ENCODE results near the gene ATF7. TPM values are rescaled to one million over a fixed set of nuclear protein-coding genes. Genes with fewer than 3 reads are reported as not detected.

The ATF7 gene
- total RNA-seq, 1 donor from 2014 or later, result 12.7 TPM

- Histone ChIP-seq H3K27me3 (no peaks in the 10 kb centered on the region), H3K4me3 (peak overlapping the region; percentile 91), H3K4me2 (peak overlapping the region; percentile 76), H3K9ac (no peak overlapping the region), H4K20me1 (ENCODE audit: low read depth) (no peaks in the 10 kb centered on the region), H2AFZ (replicated peaks) (peak overlapping the region; percentile 99), H3K27ac (no peak overlapping the region), H3K4me1 (peaks cover 28% of the 10 kb centered on the region), H3K79me2 (ENCODE audit: low read depth) (peaks cover 40% of the 10 kb centered on the region), H3F3A (ENCODE audit: low read depth) (peaks cover 18% of the 10 kb centered on the region), H3K9me3 (ENCODE audit: low read depth) (no peaks in the 10 kb centered on the region), H3K36me3 (no peaks in the 10 kb centered on the region)
- TF ChIP-seq CTCF (IDR thresholded peaks at IDR 0.05) (no peak), EZH2phosphoT487 (IDR thresholded peaks at IDR 0.05) (no peak), EZH2 (IDR thresholded peaks at IDR 0.05) (no peak)
- Mint-ChIP-seq H3K27me3 (ENCODE audit: insufficient read depth, low read depth) (peaks cover 2% of the 10 kb centered on the region), H3K4me1 (peaks cover 33% of the 10 kb centered on the region), H3K27ac (peak overlapping the region; percentile 100), H3K4me3 (peak overlapping the region; percentile 92), H3K36me3 (peaks cover 3% of the 10 kb centered on the region), H3K9me3 (no peaks in the 10 kb centered on the region)
- DNase-seq (ENCODE audit: low spot score), result no peak
These were observed 554 bp upstream of the ATF7 start for GRCh38 chr12:53626702-53627169.

GRCh38 chr12:53625373-53625945 lies 723 bp downstream of the ATF7 start:
- Histone ChIP-seq H3K79me2 (ENCODE audit: low read depth) (peaks cover 52% of the 10 kb centered on the region), H3K4me3 (peak overlapping the region; percentile 91), H3K9me3 (ENCODE audit: low read depth) (no peaks in the 10 kb centered on the region), H3K9ac (no peak overlapping the region), H4K20me1 (ENCODE audit: low read depth) (no peaks in the 10 kb centered on the region), H2AFZ (replicated peaks) (peak overlapping the region; percentile 53), H3K4me1 (peaks cover 28% of the 10 kb centered on the region), H3F3A (ENCODE audit: low read depth) (peaks cover 18% of the 10 kb centered on the region), H3K4me2 (peak overlapping the region; percentile 76), H3K27me3 (no peaks in the 10 kb centered on the region), H3K27ac (no peak overlapping the region), H3K36me3 (no peaks in the 10 kb centered on the region)
- no peak for DNase-seq (ENCODE audit: low spot score)
- Mint-ChIP-seq H3K27ac (peak overlapping the region; percentile 100), H3K9me3 (no peaks in the 10 kb centered on the region), H3K4me3 (peak overlapping the region; percentile 92), H3K27me3 (ENCODE audit: insufficient read depth, low read depth) (no peaks in the 10 kb centered on the region), H3K36me3 (peaks cover 5% of the 10 kb centered on the region), H3K4me1 (peaks cover 33% of the 10 kb centered on the region)
- no peak for TF ChIP-seq EZH2phosphoT487 (IDR thresholded peaks at IDR 0.05)
- TF ChIP-seq CTCF (IDR thresholded peaks at IDR 0.05), result no peak
- no peak for TF ChIP-seq EZH2 (IDR thresholded peaks at IDR 0.05)

DNA sequence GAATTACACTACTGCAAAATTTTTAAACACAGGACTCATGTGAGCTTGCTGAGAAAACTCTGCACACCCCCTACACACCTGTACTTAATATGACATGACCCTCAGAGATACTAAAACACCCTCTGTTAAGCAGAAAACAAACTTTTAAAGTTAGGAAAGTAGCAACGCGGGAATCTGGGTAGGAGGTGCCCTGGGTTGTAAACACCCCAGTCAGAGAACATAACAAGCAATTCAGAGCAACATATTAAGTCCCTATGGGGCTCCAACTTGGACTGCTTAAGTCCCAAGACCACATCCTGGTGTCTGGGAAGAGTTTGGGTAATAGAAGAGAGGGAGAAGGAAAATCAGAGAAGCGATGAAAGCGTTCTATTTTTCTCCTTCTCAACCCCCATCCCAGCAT lies 1.2 kb downstream of the ATF7 start:
- Histone ChIP-seq H3F3A (ENCODE audit: low read depth) (peaks cover 18% of the 10 kb centered on the region), H4K20me1 (ENCODE audit: low read depth) (no peaks in the 10 kb centered on the region), H3K4me2 (peak overlapping the region; percentile 76), H3K4me3 (peak overlapping the region; percentile 91), H3K9me3 (ENCODE audit: low read depth) (no peaks in the 10 kb centered on the region), H3K27me3 (no peaks in the 10 kb centered on the region), H3K9ac (peak overlapping the region; percentile 33), H3K79me2 (ENCODE audit: low read depth) (peaks cover 54% of the 10 kb centered on the region), H3K36me3 (no peaks in the 10 kb centered on the region), H2AFZ (replicated peaks) (no peak overlapping the region), H3K4me1 (peaks cover 28% of the 10 kb centered on the region), H3K27ac (no peak overlapping the region)
- Mint-ChIP-seq H3K4me1 (peaks cover 33% of the 10 kb centered on the region), H3K27ac (peak overlapping the region; percentile 51), H3K27me3 (ENCODE audit: insufficient read depth, low read depth) (no peaks in the 10 kb centered on the region), H3K36me3 (peaks cover 5% of the 10 kb centered on the region), H3K4me3 (peak overlapping the region; percentile 92), H3K9me3 (no peaks in the 10 kb centered on the region)
- no peak for DNase-seq (ENCODE audit: low spot score)
- TF ChIP-seq EZH2 (IDR thresholded peaks at IDR 0.05), result no peak

- Histone ChIP-seq H2AFZ (replicated peaks) (no peak overlapping the region), H3K4me3 (peak overlapping the region; percentile 91), H3K27me3 (no peaks in the 10 kb centered on the region), H3K36me3 (no peaks in the 10 kb centered on the region), H3F3A (ENCODE audit: low read depth) (peaks cover 18% of the 10 kb centered on the region), H3K27ac (no peak overlapping the region), H3K79me2 (ENCODE audit: low read depth) (peaks cover 59% of the 10 kb centered on the region), H3K9ac (peak overlapping the region; percentile 33), H3K4me2 (peak overlapping the region; percentile 76), H3K9me3 (ENCODE audit: low read depth) (no peaks in the 10 kb centered on the region), H3K4me1 (peaks cover 28% of the 10 kb centered on the region), H4K20me1 (ENCODE audit: low read depth) (no peaks in the 10 kb centered on the region)
- Mint-ChIP-seq H3K4me3 (peak overlapping the region; percentile 92), H3K9me3 (no peaks in the 10 kb centered on the region), H3K36me3 (peaks cover 5% of the 10 kb centered on the region), H3K27ac (no peak overlapping the region), H3K4me1 (peaks cover 33% of the 10 kb centered on the region), H3K27me3 (ENCODE audit: insufficient read depth, low read depth) (no peaks in the 10 kb centered on the region)
- TF ChIP-seq EZH2 (IDR thresholded peaks at IDR 0.05), result no peak
- TF ChIP-seq EZH2phosphoT487 (IDR thresholded peaks at IDR 0.05), result no peak
- TF ChIP-seq CTCF (IDR thresholded peaks at IDR 0.05), result no peak
- no peak for DNase-seq (ENCODE audit: low spot score)
These were observed 1.7 kb downstream of the ATF7 start for GRCh38 chr12:53624458-53624857.

Data from neural progenitor cell (in vitro differentiated cells).